Loucy (cell line): ENCODE results near the gene CCDC85B.

Experiments
- H2AFZ ChIP-seq: fragments of 200-600 bp; sonication (generic); 2 replicates; pipeline ENCODE4 v1.6.0; 2016; ENCODE audit warnings: antibody characterized with exemption, mild to moderate bottlenecking, low read length, moderate library complexity
- H3F3A ChIP-seq: fragments of 200-600 bp; 2 replicates; pipeline ENCODE4 v1.6.0; 2016; ENCODE audit warnings: antibody characterized with exemption, low read depth, mild to moderate bottlenecking
- H3K27me3 ChIP-seq: fragments of 200-600 bp; sonication (generic); 2 replicates; pipeline ENCODE4 v1.6.1; 2014; ENCODE audit warnings: low read length, mild to moderate bottlenecking; ENCODE audit not compliant: insufficient read depth, poor library complexity, severe bottlenecking
- H3K36me3 ChIP-seq: fragments of 200-600 bp; sonication (generic); 2 replicates; pipeline ENCODE4 v1.6.1; 2016; ENCODE audit warnings: low read length; ENCODE audit not compliant: insufficient read depth
- H3K4me1 ChIP-seq: fragments of 200-600 bp; sonication (generic); 2 replicates; pipeline ENCODE4 v1.5.1; 2014; ENCODE audit warnings: low read length, mild to moderate bottlenecking; ENCODE audit not compliant: insufficient read depth, poor library complexity, severe bottlenecking
- H3K4me2 ChIP-seq: fragments of 200-600 bp; sonication (generic); 2 replicates; pipeline ENCODE4 v1.6.0; 2014; ENCODE audit warnings: antibody characterized with exemption, low read length, low read depth, mild to moderate bottlenecking; ENCODE audit not compliant: poor library complexity, severe bottlenecking
- H3K4me3 ChIP-seq: fragments of 200-600 bp; sonication (generic); 2 replicates; pipeline ENCODE4 v1.5.1; 2014; ENCODE audit warnings: low read length, mild to moderate bottlenecking, mixed read lengths; ENCODE audit not compliant: poor library complexity, severe bottlenecking
- H3K79me2 ChIP-seq: fragments of 200-600 bp; sonication (generic); 2 replicates; pipeline ENCODE4 v1.6.1; 2014; ENCODE audit warnings: low read length; ENCODE audit not compliant: insufficient read depth
- H3K9ac ChIP-seq: fragments of 200-600 bp; sonication (generic); 2 replicates; pipeline ENCODE4 v1.6.0; 2014; ENCODE audit warnings: mild to moderate bottlenecking, low read depth, low read length, moderate library complexity; ENCODE audit not compliant: poor library complexity, severe bottlenecking
- H3K9me2 ChIP-seq: fragments of 200-600 bp; sonication (generic); replicated peaks from 2 replicates; pipeline ENCODE4 v1.6.1; 2016; ENCODE audit warnings: low read depth, low read length, mixed read lengths
- H3K9me3 ChIP-seq: fragments of 200-600 bp; sonication (generic); 2 replicates; pipeline ENCODE4 v1.6.1; 2014; ENCODE audit warnings: mild to moderate bottlenecking, antibody characterized with exemption, low read length, low read depth; ENCODE audit not compliant: insufficient read depth
- H4K20me1 ChIP-seq: fragments of 200-600 bp; sonication (generic); 2 replicates; pipeline ENCODE4 v1.6.0; 2014; ENCODE audit warnings: antibody characterized with exemption, low read length, mild to moderate bottlenecking; ENCODE audit not compliant: insufficient read depth, poor library complexity, severe bottlenecking
- CTCF ChIP-seq: fragments of 200-600 bp; sonication (generic); conservative IDR thresholded peaks from 2 replicates; pipeline ENCODE4 v1.5.1; 2014; ENCODE audit warnings: mild to moderate bottlenecking, antibody characterized with exemption, low read length
- EZH2phosphoT487 ChIP-seq: fragments of 200-600 bp; IDR thresholded peaks from 2 replicates; pipeline ENCODE4 v1.6.1; 2018; ENCODE audit warnings: antibody characterized with exemption, mild to moderate bottlenecking, moderate library complexity, borderline replicate concordance

Gene CCDC85B

GRCh38 chr11:65919573-65920371 is 29.3 kb downstream of the CCDC85B start:
- Histone ChIP-seq H3K27me3 (no peaks in the 10 kb centered on the region), H3K4me1 (peaks cover 33% of the 10 kb centered on the region), H3K4me2 (peak overlapping the region; percentile 98), H3K9me2 (no peaks in the 10 kb centered on the region), H3F3A (no peaks in the 10 kb centered on the region), H2AFZ (peak overlapping the region; percentile 94), H3K9me3 (no peaks in the 10 kb centered on the region), H3K9ac (peak overlapping the region; percentile 82), H3K36me3 (peaks cover 8% of the 10 kb centered on the region; the same call in 1 of the 2 replicates), H3K4me3 (peak overlapping the region; percentile 96), H3K79me2 (peaks cover 43% of the 10 kb centered on the region), H4K20me1 (peaks cover 15% of the 10 kb centered on the region)
- TF ChIP-seq CTCF, result no peak
- no peak for TF ChIP-seq EZH2phosphoT487

- Histone ChIP-seq H4K20me1 (peaks cover 15% of the 10 kb centered on the region), H3K9me3 (no peaks in the 10 kb centered on the region), H2AFZ (no peak overlapping the region), H3K9me2 (no peaks in the 10 kb centered on the region), H3K27me3 (no peaks in the 10 kb centered on the region), H3K79me2 (peaks cover 43% of the 10 kb centered on the region), H3F3A (no peaks in the 10 kb centered on the region), H3K9ac (peak overlapping the region; percentile 82), H3K36me3 (peaks cover 8% of the 10 kb centered on the region; the same call in 1 of the 2 replicates), H3K4me2 (peak overlapping the region; percentile 98), H3K4me3 (peak overlapping the region; percentile 96), H3K4me1 (peaks cover 33% of the 10 kb centered on the region)
- TF ChIP-seq EZH2phosphoT487 (no peak), CTCF (no peak)
Observed at GRCh38 chr11:65920372-65920802, 29.9 kb downstream of the CCDC85B start.

- H3K36me3 ChIP-seq, result peaks cover 8% of the 10 kb centered on the region; the same call in 1 of the 2 replicates
- TF ChIP-seq CTCF (no peak), EZH2phosphoT487 (no peak)
- H3K4me3 ChIP-seq, result peak overlapping the region; percentile 96
- no peaks in the 10 kb centered on the region for H3K27me3 ChIP-seq
- H2AFZ ChIP-seq, result no peak overlapping the region
- no peaks in the 10 kb centered on the region for H3K9me2 ChIP-seq
- H4K20me1 ChIP-seq, result peaks cover 15% of the 10 kb centered on the region
- H3K9me3 ChIP-seq, result no peaks in the 10 kb centered on the region
- peak overlapping the region; percentile 98 for H3K4me2 ChIP-seq
- H3K79me2 ChIP-seq, result peaks cover 41% of the 10 kb centered on the region
- H3K4me1 ChIP-seq, result peaks cover 31% of the 10 kb centered on the region
- H3K9ac ChIP-seq, result peak overlapping the region; percentile 82
- H3F3A ChIP-seq, result no peaks in the 10 kb centered on the region
Observed at GRCh38 chr11:65921033-65921555, 30.6 kb downstream of the CCDC85B start.
